ENCODE results near the gene ACTR6.
A peak's percentile ranks its signal among the peaks of the same experiment; 100 is the strongest.
"Not testable (repeated sequence)": the region's sequence is repeated elsewhere in the genome, so short reads cannot be mapped to it uniquely, and the experiment has no call there.

Gene ACTR6

DNA sequence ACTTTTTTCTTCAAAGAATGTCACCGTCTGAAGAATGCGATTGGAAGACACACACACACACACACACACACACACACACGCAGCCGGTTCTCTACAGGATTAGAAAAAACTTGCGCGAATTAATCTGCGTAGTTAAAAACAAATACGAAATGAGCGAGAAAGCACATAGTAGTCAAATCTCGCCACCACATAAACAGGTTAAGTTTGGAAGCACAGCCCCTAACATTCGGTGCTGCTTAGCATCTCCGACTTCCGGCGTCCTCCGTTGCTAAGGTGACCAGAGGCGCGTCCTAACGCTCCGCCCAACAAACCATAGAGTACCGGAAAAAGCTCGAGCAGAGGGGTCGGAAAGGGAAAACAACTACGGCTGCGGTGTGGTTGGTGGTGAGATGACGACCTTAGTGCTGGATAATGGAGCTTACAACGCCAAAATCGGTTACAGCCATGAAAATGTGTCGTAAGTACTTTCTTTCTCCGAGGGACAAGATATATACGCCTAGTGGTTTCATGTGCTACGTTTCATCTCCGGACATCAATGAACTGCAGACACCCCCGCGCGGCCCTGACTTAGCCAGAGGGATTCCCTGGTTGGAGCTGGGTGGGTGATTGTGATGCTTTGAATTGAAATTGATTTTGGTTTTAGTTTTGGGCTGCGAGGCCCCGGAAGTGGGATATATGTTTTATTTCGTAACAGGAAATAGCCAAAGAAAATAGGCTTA, at the start of gene ACTR6:
ACTR6 (plus strand) TSS at position 353 of the 719 bp plus-strand sequence; CDS start at position 390, 37 bp downstream.
- DNase-seq (ENCODE audit: low read depth), result peak; percentile 96

DNA sequence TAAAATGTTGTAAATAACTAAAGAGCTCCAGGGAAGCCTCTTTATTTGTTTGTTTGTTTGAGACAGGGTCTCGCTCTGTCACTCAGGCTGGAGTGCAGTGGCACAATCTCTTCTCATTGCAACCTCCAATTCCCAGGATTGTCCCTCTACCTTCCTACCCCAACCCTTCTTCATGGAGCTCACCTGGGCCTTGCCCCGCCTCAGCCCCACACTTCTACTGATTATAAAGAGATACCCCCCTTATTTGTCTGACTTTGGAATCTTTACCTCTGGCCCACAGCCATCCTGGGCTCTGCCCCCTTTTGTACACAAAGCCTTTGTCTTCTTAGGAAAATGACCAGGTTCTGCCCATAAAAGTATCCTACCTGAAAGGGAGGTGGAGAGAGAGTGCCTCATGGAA, 48.8 kb upstream of the ACTR6 start:
- no peak for DNase-seq (ENCODE audit: low read depth)

GRCh38 chr12:100153131-100153530, 47.5 kb upstream of the ACTR6 start:
- no peak for DNase-seq (ENCODE audit: low read depth)

- DNase-seq (ENCODE audit: low read depth), result peak; percentile 66
These were observed 46.0 kb upstream of the ACTR6 start for GRCh38 chr12:100154474-100155247.

GRCh38 chr12:100156731-100157426, 43.7 kb upstream of the ACTR6 start:
- DNase-seq (ENCODE audit: low read depth), result no peak

DNA sequence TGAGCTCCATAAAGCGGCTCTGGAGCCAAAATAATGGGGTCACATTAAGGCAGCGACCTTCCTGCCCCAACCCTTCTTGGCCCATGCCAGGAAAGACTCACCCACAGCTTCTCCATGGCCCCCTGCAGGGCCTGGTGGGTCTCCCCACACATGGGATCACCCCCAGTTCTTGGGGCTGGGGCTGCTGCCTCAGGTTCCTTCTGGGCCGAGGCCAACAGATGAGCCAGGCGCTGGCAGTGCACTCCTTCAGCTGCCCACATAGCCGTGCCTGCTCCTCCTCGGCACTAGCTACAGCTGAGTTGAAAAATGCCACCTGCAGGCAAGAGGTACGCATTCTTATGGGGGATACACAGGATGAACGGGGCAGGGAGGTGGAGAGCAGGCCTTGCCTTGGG, 43.2 kb upstream of the ACTR6 start:
- DNase-seq (ENCODE audit: low read depth), result no peak

DNA sequence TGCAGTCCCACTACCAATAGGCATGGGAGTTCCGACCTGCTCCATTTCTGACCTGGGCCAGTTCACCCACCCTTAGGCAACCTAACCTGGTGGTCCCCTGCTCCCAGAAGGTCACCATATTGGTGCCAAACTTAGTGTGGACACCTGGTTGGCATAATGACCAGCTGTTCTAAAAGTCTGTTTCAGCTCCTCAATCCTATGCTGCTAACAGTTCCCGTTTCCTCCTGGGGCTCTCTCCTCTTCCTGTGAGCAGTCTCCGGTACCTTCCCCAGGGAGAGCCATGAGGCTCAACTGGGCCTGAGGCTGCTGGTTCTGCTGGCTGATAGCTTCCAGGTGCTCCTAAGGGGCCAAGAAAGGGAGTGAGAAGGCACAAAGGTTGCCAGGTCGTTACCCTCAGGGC, 42.1 kb upstream of the ACTR6 start:
- DNase-seq (ENCODE audit: low read depth), result no peak

DNA sequence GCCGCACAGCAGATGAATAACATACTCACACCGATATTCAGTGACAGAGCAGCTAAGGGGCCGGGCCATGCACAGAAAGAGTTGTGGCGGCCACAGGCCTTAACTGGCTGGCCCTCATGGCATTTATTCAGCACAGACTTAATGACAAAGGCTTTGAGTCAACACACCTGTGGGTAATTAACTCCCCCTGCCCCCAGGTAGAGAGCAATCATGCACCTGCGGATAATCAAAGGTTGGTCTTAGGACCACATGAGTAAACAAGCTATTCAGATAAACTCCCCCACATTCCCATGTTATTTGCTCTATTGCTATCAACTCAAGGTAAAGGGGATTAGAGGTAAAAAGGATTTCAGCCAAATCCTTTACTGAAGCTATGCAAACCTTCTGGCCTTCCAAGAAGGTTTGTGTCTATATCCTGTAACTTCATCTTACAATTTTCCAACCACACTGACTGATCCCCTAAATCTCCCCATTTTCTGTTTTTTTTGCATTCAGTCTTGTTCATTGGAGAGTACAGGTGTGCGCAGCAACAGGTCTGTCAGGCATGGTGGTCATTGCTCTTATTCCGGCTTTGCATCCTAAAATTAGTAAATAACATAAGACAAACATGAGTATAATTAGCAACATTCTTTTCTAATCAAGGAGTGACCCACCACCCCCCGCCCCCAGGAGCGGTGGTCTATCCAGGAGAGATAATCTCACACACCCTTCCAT, 41.1 kb upstream of the ACTR6 start:
- DNase-seq (ENCODE audit: low read depth), result no peak

DNA sequence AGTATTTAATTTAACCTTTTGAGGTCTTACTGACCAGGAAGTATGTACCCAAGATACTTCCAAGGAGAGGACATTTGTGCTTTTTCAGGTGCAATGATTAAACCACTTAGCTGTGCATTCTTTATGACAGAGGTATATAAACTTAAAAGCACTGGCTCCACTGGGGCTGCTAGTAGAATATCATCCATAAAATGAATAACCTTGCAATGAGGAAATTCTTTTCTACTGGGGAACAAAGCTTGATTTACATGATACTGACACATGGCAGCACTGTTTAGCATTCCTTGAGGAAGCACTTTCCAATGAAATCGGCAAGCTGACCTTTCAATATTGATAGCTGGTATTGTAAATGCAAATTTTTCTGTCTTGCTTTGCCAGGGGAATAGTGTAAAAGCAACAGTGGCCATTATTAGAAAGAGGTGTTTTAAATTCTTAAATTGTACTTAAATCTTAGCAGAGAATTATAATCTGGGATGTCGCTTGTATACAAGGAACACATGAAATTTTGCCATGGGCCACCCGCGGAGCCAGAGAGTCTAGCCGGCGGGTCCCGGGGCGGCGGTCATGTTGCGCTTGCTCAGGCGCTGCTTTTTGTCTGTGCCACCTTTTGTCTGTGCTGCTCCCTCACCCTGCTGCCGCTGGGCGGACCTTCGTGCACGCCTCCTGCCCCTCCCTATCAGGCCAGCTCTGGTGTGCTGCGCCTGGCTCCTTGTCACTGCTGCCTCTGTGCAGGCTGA, 37.0 kb upstream of the ACTR6 start:
- DNase-seq (ENCODE audit: low read depth), result peak; percentile 46

- no peak for DNase-seq (ENCODE audit: low read depth)
These were observed 36.4 kb upstream of the ACTR6 start for GRCh38 chr12:100164153-100164704.

DNA sequence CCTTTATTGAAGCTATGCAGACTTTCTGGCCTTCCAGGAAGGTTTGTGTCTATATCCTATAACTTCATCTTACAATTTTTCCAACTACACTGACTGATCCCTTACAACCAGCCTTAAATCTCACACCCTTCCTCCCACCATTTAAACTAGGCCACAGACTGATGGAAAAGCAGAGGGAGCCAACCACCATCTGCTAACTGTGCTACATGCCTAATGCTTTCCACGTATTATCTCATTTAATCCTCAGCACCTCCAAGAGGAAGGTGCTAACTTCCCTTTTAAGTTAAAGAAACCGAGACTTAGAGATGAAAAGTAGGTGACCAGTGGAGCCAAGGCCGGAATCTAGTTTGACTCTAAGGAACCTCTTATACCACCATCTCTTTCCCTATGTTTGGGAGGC, 35.3 kb upstream of the ACTR6 start:
- no peak for DNase-seq (ENCODE audit: low read depth)

DNA sequence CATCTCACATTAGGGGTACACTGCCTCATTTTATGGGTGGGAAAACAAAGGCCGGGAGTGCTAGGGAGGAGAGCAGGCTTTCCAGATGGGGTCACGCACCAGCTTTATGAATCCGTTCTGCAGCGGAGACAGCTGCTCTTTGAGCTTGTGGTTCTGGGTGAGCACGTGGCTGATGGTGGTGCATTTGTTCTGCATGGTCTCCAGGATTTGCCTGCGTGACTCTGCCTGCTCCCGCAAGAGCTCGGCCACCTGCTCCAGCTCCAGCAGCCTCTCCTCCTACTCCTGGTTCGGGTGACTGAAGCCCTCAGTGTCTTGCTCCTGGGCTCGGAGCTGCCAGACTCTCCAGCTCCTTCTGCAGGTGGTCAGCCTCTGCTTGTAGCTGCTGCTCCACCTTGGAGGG, 34.4 kb upstream of the ACTR6 start:
- no peak for DNase-seq (ENCODE audit: low read depth)

DNA sequence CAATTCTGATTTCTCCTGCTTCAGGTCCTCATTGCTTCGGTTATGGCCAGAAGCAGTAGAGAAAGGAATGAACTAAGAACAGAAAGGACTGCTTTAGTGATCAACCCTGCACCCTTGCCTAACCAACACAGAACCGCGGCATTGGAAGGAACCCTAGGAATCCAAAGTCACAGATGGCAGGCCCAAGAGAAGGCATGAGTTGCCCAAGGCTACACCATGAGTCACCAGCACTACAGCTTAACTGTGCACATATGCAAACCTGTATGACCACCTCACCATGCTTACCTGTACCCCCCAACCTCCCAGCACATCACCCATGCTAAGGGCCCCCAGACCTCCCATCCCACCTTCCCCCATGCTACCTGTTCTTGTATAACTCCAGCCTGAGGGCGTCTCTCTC, 32.1 kb upstream of the ACTR6 start:
- DNase-seq (ENCODE audit: low read depth), result no peak

DNA sequence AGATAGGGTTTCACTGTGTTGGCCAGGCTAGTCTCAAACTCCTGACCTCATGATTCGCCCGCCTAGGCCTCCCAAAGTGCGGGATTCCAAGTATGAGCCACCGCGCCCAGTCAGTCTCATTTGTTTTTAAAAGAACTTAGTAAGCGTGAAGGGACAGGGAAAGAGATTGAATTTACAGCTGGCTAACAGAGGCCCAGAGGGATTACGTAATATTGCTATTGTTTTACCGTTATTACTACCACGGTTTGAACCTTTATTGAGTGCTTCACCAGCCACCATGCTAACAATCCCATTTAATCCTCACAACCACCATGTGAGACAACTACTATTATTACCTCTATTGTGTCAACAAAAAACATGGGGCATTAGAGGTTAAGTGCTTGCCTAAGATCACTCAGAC, 31.3 kb upstream of the ACTR6 start:
- DNase-seq (ENCODE audit: low read depth), result no peak

- DNase-seq (ENCODE audit: low read depth), result no peak
These were observed 30.2 kb upstream of the ACTR6 start for GRCh38 chr12:100170313-100170858.

GRCh38 chr12:100171248-100171647, 29.4 kb upstream of the ACTR6 start:
- no peak for DNase-seq (ENCODE audit: low read depth)

GRCh38 chr12:100173111-100173510, 27.5 kb upstream of the ACTR6 start:
- DNase-seq (ENCODE audit: low read depth), result no peak

DNA sequence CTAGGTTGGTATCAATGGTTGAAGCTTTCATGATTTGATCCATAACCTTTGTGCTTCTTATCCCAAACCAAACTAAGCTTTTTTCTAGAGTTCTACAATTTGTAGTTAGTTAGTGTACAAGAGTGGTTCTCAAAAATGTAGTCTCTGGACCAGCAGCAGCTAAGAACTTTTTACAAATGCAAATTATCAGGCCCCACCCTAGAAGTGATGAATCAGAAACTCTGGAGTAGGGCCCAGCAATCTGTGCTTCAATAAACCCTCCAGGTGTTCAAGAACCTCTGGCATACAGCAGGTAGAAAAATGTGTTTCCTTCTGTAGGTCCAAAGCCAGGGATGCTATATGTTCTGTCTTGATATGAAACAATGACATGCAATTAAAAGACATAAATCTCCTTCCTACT, 26.1 kb upstream of the ACTR6 start:
- DNase-seq (ENCODE audit: low read depth), result no peak

DNA sequence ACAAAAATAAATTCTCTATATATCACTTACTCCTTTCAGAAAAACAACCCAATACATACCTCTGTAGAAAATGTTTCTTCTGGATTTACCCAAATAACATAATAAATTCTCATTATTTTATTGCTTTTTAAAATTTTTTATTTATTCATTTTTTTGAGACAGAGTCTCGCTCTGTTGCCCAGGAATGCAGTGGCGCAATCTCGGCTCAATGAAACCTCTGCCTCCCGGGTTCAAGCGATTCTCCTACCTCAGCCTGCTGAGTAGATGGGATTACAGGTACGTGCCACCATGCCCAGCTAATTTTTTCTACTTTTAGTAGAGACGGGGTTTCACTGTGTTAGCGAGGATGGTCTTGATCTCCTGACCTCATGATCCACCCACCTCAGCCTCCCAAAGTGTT, 24.1 kb upstream of the ACTR6 start:
- DNase-seq (ENCODE audit: low read depth), result not testable (repeated sequence)

GRCh38 chr12:100179252-100179651, 21.4 kb upstream of the ACTR6 start:
- DNase-seq (ENCODE audit: low read depth), result no peak

DNA sequence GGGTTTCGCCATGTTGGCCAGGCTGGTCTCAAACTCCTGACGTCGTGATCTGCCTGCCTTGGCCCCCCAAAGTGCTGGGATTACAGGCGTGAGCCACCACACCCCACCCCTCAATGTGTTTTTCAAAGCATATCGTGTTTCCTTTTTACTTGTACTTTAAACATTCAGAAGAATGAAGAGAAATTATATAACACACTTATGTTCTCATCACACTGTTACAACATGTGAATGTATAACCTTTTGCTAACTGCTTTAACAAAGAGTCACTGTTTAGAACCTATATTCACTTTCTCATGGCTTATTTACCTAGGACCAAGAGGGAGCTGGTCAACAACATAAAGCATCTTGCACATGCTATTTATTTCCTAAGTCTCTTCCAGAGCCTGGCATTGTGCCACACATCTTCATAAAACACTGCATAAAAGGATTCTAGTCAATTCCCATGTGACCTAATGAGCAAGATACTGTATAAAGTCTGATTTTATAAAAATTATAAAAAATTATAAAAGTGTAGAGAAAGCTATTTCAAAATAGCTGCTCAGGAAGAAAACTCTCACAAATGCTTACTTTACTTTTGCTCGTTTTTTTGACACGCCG, 16.0 kb upstream of the ACTR6 start:
- no peak for DNase-seq (ENCODE audit: low read depth)
